ENCODE measurements around the gene ASB16.
A peak's percentile ranks its signal among the peaks of the same experiment; 100 is the strongest.
"Not testable (repeated sequence)": the region's sequence is repeated elsewhere in the genome, so short reads cannot be mapped to it uniquely, and the experiment has no call there.

Gene ASB16

GRCh38 chr17:44132275-44132821, 38.2 kb upstream of the ASB16 start:
- no peaks in the 10 kb centered on the region for H3K27me3 ChIP-seq (replicated peaks; ENCODE audit: control insufficient read depth, insufficient read depth, low read length)
- H3K9me3 ChIP-seq (ENCODE audit: control insufficient read depth, low read length) = no peaks in the 10 kb centered on the region
- no peak overlapping the region for H3K9ac ChIP-seq (ENCODE audit: low read length)
- H3K36me3 ChIP-seq (ENCODE audit: control insufficient read depth, insufficient read depth, low read length, severe bottlenecking) = no peaks in the 10 kb centered on the region
- H3K4me1 ChIP-seq (ENCODE audit: control insufficient read depth, insufficient read depth, low read length) = peaks cover 5% of the 10 kb centered on the region
- peak; percentile 17 for DNase-seq (ENCODE audit: low read depth)
- no peak overlapping the region for H3K4me3 ChIP-seq (ENCODE audit: low read length)

- Histone ChIP-seq H3K4me1 (ENCODE audit: control insufficient read depth, insufficient read depth, low read length) (peaks cover 17% of the 10 kb centered on the region), H3K9ac (ENCODE audit: low read length) (no peak overlapping the region), H3K9me3 (ENCODE audit: control insufficient read depth, low read length) (no peaks in the 10 kb centered on the region), H3K4me3 (ENCODE audit: low read length) (no peak overlapping the region), H3K36me3 (ENCODE audit: control insufficient read depth, insufficient read depth, low read length, severe bottlenecking) (no peaks in the 10 kb centered on the region), H3K27me3 (replicated peaks; ENCODE audit: control insufficient read depth, insufficient read depth, low read length) (no peaks in the 10 kb centered on the region)
- DNase-seq (ENCODE audit: low read depth) = no peak
Observed at GRCh38 chr17:44133918-44134476, 36.5 kb upstream of the ASB16 start.

GRCh38 chr17:44134752-44135568, 35.5 kb upstream of the ASB16 start:
- no peaks in the 10 kb centered on the region for H3K9me3 ChIP-seq (ENCODE audit: control insufficient read depth, low read length)
- H3K36me3 ChIP-seq (ENCODE audit: control insufficient read depth, insufficient read depth, low read length, severe bottlenecking) = no peaks in the 10 kb centered on the region
- no peaks in the 10 kb centered on the region for H3K27me3 ChIP-seq (replicated peaks; ENCODE audit: control insufficient read depth, insufficient read depth, low read length)
- H3K4me1 ChIP-seq (ENCODE audit: control insufficient read depth, insufficient read depth, low read length) = peaks cover 17% of the 10 kb centered on the region
- H3K9ac ChIP-seq (ENCODE audit: low read length) = no peak overlapping the region
- no peak overlapping the region for H3K4me3 ChIP-seq (ENCODE audit: low read length)
- DNase-seq (ENCODE audit: low read depth) = no peak

- no peaks in the 10 kb centered on the region for H3K36me3 ChIP-seq (ENCODE audit: control insufficient read depth, insufficient read depth, low read length, severe bottlenecking)
- H3K4me3 ChIP-seq (ENCODE audit: low read length) = peak overlapping the region; percentile 63
- H3K9ac ChIP-seq (ENCODE audit: low read length) = peak overlapping the region; percentile 24
- no peaks in the 10 kb centered on the region for H3K27me3 ChIP-seq (replicated peaks; ENCODE audit: control insufficient read depth, insufficient read depth, low read length)
- peaks cover 17% of the 10 kb centered on the region for H3K4me1 ChIP-seq (ENCODE audit: control insufficient read depth, insufficient read depth, low read length)
- DNase-seq (ENCODE audit: low read depth) = peak; percentile 98
- no peaks in the 10 kb centered on the region for H3K9me3 ChIP-seq (ENCODE audit: control insufficient read depth, low read length)
Observed at GRCh38 chr17:44137891-44138709, 32.4 kb upstream of the ASB16 start.

GRCh38 chr17:44143921-44144320, 26.6 kb upstream of the ASB16 start:
- not testable (repeated sequence) for H3K9ac ChIP-seq (ENCODE audit: low read length); H3K27me3 ChIP-seq (replicated peaks; ENCODE audit: control insufficient read depth, insufficient read depth, low read length); H3K36me3 ChIP-seq (ENCODE audit: control insufficient read depth, insufficient read depth, low read length, severe bottlenecking); H3K9me3 ChIP-seq (ENCODE audit: control insufficient read depth, low read length); H3K4me3 ChIP-seq (ENCODE audit: low read length); DNase-seq (ENCODE audit: low read depth)
- peaks cover 30% of the 10 kb centered on the region for H3K4me1 ChIP-seq (ENCODE audit: control insufficient read depth, insufficient read depth, low read length)

GRCh38 chr17:44144966-44145739, 25.4 kb upstream of the ASB16 start:
- Histone ChIP-seq H3K4me3 (ENCODE audit: low read length) (no peak overlapping the region), H3K36me3 (ENCODE audit: control insufficient read depth, insufficient read depth, low read length, severe bottlenecking) (peaks cover 4% of the 10 kb centered on the region), H3K9me3 (ENCODE audit: control insufficient read depth, low read length) (no peaks in the 10 kb centered on the region), H3K9ac (ENCODE audit: low read length) (peak overlapping the region; percentile 33), H3K4me1 (ENCODE audit: control insufficient read depth, insufficient read depth, low read length) (peaks cover 38% of the 10 kb centered on the region), H3K27me3 (replicated peaks; ENCODE audit: control insufficient read depth, insufficient read depth, low read length) (no peaks in the 10 kb centered on the region)
- peak; percentile 32 for DNase-seq (ENCODE audit: low read depth)

- Histone ChIP-seq H3K4me3 (ENCODE audit: low read length) (no peak overlapping the region), H3K36me3 (ENCODE audit: control insufficient read depth, insufficient read depth, low read length, severe bottlenecking) (peaks cover 4% of the 10 kb centered on the region), H3K9ac (ENCODE audit: low read length) (no peak overlapping the region), H3K9me3 (ENCODE audit: control insufficient read depth, low read length) (no peaks in the 10 kb centered on the region), H3K4me1 (ENCODE audit: control insufficient read depth, insufficient read depth, low read length) (peaks cover 38% of the 10 kb centered on the region), H3K27me3 (replicated peaks; ENCODE audit: control insufficient read depth, insufficient read depth, low read length) (no peaks in the 10 kb centered on the region)
- no peak for DNase-seq (ENCODE audit: low read depth)
Observed at GRCh38 chr17:44146375-44147346, 23.8 kb upstream of the ASB16 start.

GRCh38 chr17:44147812-44148211, 22.7 kb upstream of the ASB16 start:
- no peak overlapping the region for H3K4me3 ChIP-seq (ENCODE audit: low read length)
- H3K36me3 ChIP-seq (ENCODE audit: control insufficient read depth, insufficient read depth, low read length, severe bottlenecking) = peaks cover 8% of the 10 kb centered on the region
- peaks cover 33% of the 10 kb centered on the region for H3K4me1 ChIP-seq (ENCODE audit: control insufficient read depth, insufficient read depth, low read length)
- H3K9ac ChIP-seq (ENCODE audit: low read length) = no peak overlapping the region
- no peak for DNase-seq (ENCODE audit: low read depth)
- H3K27me3 ChIP-seq (replicated peaks; ENCODE audit: control insufficient read depth, insufficient read depth, low read length) = no peaks in the 10 kb centered on the region
- no peaks in the 10 kb centered on the region for H3K9me3 ChIP-seq (ENCODE audit: control insufficient read depth, low read length)

GRCh38 chr17:44149066-44149465, 21.4 kb upstream of the ASB16 start:
- H3K36me3 ChIP-seq (ENCODE audit: control insufficient read depth, insufficient read depth, low read length, severe bottlenecking) = not testable (repeated sequence)

GRCh38 chr17:44149750-44150329, 20.7 kb upstream of the ASB16 start:
- Histone ChIP-seq H3K36me3 (ENCODE audit: control insufficient read depth, insufficient read depth, low read length, severe bottlenecking) (peaks cover 10% of the 10 kb centered on the region), H3K4me3 (ENCODE audit: low read length) (no peak overlapping the region), H3K4me1 (ENCODE audit: control insufficient read depth, insufficient read depth, low read length) (peaks cover 21% of the 10 kb centered on the region), H3K9me3 (ENCODE audit: control insufficient read depth, low read length) (no peaks in the 10 kb centered on the region), H3K9ac (ENCODE audit: low read length) (no peak overlapping the region), H3K27me3 (replicated peaks; ENCODE audit: control insufficient read depth, insufficient read depth, low read length) (no peaks in the 10 kb centered on the region)
- DNase-seq (ENCODE audit: low read depth) = no peak

More at GRCh38 chr17:44149066-44149465, 21.4 kb upstream of the ASB16 start:
- not testable (repeated sequence) for H3K9ac ChIP-seq (ENCODE audit: low read length); H3K4me3 ChIP-seq (ENCODE audit: low read length); DNase-seq (ENCODE audit: low read depth); H3K9me3 ChIP-seq (ENCODE audit: control insufficient read depth, low read length); H3K27me3 ChIP-seq (replicated peaks; ENCODE audit: control insufficient read depth, insufficient read depth, low read length)
- peaks cover 28% of the 10 kb centered on the region for H3K4me1 ChIP-seq (ENCODE audit: control insufficient read depth, insufficient read depth, low read length)

Data from adipocyte (in vitro differentiated cells).